HG02885 (cell line): Measurements from ENCODE around the gene SLC25A26.
A peak's percentile ranks its signal among the peaks of the same experiment; 100 is the strongest.

ENCODE experiments used
- ATAC-seq: cut with Tn5 transposase; IDR thresholded peaks from one replicate; pipeline ENCODE4 v1.9.1; 2021; ENCODE audit warnings: mild to moderate bottlenecking; ENCODE audit not compliant: unreplicated experiment, poor library complexity

SLC25A26 gene, protein sequence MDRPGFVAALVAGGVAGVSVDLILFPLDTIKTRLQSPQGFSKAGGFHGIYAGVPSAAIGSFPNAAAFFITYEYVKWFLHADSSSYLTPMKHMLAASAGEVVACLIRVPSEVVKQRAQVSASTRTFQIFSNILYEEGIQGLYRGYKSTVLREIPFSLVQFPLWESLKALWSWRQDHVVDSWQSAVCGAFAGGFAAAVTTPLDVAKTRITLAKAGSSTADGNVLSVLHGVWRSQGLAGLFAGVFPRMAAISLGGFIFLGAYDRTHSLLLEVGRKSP

DNA sequence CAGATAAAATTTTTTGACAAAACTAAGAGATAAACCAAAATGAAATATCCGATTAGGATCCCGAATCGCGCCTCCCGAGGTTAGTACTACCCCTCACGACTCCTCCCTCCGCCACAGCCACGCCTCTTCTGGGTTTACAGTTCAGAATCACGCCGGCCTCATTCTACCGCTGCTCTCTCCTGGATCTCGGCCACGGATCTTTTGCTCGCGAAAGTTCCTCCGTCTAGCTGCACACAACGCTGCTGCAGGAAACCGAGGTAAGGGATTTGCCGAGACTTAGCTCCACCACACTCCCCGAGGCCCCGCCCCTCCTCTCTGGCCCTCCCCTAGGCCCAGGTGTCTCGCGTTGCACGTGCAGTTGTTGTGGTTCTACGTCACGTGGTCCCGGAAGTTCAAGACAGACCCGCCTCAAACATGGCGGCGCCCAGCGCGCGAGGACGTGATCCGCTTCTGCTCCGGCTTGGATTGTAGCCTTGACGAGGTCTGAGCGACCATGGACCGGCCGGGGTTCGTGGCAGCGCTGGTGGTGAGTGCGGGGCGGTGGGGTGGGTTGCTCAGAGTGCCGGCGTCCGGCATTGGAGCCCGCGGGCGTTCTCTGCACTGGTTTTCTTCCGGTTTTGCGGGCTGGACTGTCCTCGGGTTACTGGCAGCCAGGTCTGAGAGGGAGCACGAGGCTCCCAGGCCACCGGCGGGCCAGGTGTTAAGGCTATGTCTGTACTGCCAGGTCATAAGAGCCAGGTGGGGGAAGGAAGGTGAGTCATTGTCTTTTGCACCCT, at the start of gene SLC25A26:
SLC25A26 (plus strand) TSS at position 400 of the 776 bp plus-strand sequence; CDS start at position 494, 94 bp downstream.
- ATAC-seq: peak; percentile 99

DNA sequence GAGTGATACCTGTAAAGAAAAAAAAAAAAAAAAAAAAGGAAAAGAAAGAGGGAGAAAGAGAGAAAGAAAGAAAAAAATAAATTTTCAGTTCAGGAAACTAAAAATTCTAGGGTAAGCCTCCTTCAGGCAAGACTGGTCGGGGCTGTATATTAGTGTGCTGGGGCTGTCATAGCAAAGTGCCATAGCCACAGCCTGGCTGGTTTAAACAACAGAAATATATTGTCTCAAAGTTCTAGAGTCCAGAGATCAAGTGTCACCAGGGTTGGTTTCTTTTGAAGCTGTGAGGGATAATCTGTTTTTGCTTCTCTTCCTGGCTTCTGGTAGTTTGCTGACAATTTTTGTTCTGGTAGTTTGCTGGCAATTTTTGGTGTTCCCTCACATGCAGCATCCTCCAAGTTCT, 48.4 kb upstream of the SLC25A26 start:
- ATAC-seq: no peak

DNA sequence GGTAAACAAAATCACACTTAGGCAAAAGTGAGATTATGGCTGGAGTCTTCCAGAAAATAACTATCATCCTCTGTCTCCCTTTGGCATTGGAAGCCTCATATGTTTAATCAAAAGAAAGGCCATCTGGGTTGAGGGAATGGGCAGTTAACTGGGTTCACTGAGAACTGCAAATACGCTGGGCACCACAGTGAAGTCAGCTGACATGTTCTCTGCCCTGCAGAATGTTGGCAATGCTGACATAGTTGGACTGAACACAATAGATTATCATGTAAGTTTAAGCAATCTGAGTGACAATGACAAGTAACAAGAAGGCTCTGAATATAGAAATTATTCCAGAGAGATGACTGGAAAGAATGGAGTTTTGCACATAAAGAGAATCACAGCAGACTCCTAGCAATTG, 43.8 kb upstream of the SLC25A26 start:
- ATAC-seq: no peak

DNA sequence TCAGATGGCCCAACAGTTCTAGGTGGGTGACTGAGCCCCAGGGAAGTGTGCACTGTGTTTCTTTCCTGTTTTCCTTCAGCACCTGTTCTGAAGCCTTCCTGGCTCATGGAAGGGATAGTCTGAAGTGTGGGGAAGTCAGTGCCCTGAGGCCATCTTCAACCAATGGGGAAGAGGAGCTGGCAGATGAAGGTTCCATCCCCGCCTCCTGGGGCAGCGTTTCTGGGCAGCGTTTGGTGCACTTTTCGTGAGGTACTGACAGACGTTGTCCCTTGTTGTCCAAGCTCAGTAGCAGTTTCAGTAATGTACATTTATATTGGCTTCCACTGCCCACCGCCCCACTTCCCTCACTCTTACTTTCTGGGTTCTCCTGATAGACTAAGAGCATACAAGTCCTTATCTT, 42.6 kb upstream of the SLC25A26 start:
- ATAC-seq: no peak

DNA sequence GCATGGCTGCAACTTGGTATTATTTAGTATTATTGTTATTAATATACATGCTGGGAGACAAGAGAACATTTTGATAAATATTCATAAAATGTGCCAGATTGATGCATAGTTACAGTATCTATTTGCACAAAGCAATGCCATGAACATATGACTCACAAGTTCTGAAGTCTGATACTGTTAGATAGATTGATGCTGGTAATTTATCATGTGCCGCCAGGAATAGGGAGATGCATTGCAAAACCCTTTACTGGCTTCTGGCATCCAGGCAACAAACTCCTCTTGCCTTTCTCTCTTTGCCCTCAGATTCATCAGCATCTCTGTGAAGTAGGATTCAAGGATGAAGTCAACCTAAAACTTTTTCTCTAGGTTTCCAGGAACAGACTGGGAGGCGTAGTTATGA, 41.0 kb upstream of the SLC25A26 start:
- ATAC-seq: no peak

DNA sequence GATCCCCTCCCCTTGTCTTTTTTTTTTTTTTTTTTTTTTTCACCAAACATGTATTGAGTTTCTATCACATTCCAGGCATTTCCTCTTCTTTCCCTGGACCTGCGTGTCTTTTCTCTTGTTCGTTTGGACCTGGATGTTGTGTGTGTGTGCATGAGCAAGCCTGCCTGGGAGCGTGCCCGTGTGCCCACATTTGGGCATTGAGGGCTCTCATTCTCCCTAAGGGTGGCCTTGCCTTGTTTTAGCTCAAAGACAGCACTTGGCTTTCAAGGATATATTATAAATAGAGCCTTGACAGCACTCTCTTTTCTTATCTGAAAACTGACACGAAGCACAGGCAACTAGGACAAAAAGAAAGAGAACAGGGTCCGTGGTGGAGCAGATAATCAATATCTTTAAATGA, 39.0 kb upstream of the SLC25A26 start:
- ATAC-seq: no peak

DNA sequence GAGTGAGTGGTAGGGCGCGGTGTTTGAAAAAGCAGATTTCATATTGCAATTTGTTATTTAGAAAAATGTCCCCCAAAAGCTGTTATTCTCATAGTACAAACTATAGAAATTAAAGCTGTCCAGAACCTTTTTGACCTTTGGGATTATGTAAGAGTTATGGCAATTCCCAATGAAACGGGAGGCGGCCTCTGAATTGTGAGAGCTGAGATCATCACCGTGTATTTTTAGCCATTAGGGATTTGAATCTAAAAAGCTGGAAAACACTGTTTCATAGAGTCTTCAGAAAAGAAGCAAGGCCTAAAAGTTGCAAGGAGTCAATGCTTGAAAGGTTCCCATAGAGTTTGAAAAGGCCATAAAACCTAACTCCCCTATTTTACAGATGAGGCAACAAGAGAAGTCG, 38.6 kb upstream of the SLC25A26 start:
- no peak for ATAC-seq

DNA sequence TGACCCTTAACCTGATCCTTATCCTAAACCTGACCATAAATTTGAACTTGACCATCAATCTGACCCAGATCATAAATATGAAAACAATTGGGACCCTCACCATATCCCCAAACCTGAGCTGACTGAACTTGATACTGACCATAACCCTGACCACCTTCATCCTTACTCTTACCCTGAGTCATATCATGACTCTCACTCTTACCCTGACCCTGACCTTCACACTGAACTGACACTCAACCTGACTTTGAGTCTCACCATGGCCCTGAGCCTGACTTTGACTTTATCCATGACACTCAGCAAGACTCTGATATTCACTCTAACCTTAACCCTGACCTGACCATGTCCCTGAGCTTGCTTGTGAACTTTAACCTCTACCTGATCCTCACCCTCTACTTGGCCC, 34.3 kb upstream of the SLC25A26 start:
- ATAC-seq: no peak

DNA sequence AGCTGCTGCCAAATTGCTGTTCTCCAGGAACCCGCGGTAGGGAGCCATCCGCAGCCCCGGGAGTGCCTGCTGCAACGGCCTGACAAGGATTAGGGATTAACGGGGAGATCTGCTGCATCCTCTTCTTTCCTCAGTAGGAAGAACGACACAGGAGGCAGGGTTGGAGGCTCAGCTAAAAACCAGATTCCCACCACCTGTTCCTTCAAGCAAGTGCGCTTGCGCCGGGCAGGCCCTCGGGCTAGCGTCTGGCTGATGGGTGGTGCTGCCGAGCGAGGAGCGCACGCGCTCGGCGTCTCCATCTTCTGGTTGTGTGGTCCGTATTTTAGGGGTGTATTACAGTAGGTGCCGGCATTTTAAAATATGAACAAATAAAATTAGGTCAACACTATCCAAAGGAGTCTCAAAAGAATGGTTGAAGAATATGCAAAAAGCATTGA, 25.4 kb upstream of the SLC25A26 start:
- peak; percentile 76 for ATAC-seq

DNA sequence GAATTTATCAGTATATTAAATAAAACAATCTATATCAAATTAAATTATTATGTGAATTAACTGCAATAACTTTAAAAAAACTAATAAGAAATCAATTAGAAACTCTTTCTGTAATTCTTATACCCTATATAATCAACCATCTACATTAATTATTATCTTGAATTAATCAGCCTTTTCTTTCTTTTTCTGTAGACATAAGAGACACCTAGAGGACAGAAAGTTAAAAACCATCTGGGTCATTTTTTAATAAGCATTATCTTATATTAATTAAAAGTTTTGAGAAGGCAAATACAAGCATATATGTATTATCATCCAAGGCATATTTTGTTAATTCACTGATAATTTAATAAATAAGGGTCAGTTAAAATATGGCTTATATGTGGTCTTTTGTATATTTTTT, 24.2 kb upstream of the SLC25A26 start:
- ATAC-seq: no peak

DNA sequence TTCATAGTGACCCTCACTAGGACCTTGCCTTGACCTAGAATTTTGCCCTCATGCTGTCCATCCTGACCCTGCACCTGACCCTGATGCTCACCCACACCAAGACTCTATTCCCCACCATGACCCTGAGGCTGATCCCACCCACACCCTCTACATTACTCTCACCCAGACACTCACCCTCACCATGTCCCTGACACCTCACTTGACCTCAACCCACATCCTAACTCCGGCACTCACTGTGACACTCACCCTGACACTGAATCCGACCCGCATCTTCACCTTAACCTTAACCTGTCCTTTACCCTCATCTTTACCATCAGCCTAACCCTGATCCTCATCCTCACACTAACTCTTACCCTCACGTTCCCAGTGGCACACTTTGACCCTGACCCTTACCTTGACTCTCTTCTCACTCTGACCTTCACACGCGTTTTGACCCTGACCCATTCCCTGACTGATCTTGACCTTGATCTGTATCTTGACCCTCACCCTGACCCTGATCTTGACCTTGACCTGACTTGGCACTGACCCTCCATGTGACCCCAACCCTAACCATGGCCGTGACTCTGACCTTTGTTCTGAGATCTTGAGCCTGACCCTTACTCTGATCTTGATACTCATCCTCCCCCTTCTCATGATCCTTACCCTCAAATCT, 22.2 kb upstream of the SLC25A26 start:
- ATAC-seq: no peak

DNA sequence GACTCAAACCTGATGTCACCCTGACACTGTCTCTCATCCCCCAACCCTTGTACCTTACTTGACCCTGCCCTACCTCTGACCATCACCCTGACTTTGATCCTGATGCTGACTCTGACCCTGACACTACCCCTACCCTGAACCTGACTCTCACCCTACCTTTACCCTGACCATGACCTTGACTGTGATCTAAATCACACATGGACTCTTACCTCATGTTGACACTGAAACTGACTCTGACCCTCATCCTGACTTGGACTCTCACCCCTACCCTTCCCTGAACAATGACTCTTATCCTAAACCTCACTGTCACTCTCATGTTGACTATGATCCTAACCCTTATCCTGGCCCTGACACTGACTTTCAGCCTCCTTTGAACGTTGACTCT, 21.7 kb upstream of the SLC25A26 start:
- ATAC-seq: no peak

DNA sequence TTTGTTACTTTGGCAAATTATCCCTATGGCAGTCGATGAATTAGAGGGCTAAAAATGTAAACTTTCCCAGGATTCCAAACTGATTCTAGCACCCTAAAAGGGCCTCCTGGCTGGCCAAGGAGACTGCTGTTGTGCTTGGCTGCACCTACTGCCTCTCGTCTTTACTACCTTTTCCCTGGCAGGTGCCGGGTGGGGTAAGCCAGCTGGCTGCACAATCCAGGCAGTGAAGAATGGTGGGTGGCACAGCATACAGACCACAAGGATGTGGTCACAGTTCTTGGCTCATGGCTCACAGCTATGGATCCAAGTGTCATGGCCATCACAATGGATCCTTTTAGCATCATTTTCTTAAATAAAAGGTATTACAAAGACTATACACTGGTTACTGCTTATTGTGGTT, 20.7 kb upstream of the SLC25A26 start:
- no peak for ATAC-seq

DNA sequence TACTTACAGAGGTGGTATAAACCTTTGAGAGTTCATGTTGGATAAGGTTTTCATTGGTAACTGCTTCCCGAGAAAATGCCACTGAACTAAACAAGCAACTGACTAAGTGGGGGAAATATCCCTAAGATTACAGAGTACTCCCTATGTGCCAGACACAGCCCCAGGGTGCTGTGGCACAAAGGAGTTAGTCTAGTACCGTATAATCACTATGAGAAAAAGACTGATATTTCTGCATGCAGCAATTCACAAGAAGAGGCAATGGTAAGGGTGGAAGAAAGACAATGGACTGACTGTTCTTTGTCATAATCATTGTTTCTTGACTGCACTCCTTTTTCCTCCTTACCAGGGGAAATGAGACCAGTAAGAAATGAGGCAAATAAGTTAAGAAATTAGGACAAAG, 20.0 kb upstream of the SLC25A26 start:
- ATAC-seq: no peak

DNA sequence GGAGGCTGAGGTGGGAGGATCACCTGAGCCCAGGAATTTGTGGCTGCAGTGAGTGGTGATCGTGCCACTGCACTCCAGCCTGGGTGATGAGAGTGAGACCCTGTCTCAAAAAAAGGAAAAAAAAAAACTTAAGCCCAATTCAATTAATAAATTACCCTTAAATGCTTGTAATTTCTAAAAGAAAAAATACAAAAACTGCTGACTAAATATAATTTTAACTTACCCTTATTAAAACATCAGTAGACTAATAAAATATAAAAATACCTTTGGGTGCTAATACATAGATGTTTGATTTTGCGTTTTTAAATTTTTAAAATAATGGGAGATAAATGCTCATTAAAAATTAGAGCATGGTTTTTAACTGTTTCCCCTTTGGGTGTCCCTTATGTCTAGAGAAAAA, 17.5 kb upstream of the SLC25A26 start:
- no peak for ATAC-seq

DNA sequence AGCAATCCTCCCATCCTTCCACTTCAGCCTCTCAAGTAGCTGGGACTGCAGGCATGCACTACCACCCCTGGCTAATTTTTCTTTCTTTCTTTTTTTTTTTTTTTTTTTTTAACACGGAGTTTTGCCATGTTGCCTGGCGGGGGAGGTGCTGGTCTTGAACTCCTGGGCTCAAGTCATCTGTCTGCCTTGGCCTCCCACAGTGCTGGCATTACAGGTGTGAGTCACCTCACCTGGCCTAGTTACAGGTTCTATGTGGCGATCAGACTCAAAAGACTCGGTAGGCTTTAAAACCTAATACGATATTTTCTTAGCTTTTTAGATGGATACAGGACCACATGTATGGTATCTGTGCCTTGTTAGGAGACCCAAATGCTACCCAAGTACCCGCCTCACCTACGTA, 14.0 kb upstream of the SLC25A26 start:
- no peak for ATAC-seq

DNA sequence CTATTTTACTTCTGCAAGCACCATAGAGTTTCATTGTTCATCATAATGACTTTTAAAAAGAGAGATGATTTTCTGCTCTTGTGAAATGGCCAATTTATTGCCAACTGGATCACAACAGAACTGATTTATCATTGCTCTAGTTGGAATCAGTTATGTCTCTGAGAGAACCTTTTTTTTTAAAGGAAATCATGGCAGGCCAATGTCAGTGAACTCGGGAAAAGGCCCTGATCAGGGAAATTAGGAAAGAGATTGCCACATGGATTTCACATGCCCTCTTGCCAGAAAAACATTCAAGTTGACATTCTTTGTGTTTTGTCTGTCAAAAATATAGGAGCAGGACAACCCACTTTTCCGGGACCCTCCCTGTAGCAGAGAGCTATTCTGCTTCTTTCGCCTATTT, 12.6 kb upstream of the SLC25A26 start:
- ATAC-seq: no peak

DNA sequence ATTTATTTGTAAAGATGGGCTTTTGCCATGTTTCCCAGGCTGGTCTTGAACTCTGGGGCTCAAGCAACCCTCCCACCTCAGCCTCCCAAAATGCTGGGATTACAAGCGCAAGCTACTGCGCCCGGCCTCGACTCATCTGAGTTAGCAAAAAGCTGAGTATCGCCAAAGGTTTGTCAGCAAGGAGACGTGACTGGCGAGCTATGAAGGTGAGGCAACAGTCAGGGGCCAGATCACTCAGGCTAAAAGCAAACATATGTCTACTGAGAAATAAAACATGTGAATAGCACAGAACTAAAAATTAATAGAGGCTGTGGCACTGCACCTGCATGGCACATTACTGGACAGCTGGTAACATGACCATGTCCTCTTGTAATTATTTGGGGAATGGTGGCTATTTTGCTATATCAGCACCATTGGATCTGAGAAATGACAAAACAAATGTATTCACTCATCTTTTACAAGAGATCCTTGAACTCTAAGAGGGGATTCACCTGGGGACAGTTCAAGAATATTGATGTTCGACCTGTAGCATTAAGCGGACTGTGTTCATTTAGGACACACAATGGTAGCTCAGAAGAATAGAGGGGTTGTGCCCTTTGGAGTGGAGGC, 10.0 kb upstream of the SLC25A26 start:
- no peak for ATAC-seq

DNA sequence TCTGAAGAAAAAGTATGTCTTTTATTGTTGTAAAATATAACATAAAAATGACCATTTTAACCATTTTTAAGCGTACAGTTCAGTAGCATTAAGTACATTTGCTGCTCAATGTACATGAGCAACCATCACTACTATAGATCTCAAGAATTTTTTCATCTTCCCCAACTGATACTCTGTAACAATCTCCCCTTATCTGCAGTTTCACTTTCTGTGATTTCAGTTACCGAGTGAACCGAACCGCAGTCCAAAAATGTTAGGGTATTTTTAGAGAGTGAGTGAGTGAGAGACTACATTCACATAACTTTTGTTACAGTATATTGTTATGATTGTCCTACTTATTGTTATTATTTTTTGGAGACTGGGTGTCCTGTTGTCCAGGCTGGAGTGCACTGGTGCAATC, 9.0 kb upstream of the SLC25A26 start:
- ATAC-seq: peak; percentile 90

DNA sequence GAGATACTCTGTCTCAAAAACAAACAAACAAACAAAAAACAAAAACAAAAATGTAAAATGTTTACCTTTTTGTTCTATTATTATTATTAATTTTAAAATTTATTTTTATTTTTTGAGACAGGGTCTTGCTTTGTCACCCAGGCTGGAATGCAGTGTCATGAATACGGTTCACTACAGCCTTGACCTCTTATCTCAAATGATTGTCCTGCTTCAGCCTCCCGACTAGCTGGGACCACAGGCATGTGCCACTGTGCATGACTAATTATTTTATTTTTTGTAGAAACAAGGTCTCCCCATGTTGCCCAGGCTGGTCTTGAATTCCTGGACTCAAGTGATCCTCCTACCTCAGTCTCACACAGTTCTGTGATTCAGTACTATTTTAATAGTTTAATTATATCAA, 5.7 kb upstream of the SLC25A26 start:
- no peak for ATAC-seq

DNA sequence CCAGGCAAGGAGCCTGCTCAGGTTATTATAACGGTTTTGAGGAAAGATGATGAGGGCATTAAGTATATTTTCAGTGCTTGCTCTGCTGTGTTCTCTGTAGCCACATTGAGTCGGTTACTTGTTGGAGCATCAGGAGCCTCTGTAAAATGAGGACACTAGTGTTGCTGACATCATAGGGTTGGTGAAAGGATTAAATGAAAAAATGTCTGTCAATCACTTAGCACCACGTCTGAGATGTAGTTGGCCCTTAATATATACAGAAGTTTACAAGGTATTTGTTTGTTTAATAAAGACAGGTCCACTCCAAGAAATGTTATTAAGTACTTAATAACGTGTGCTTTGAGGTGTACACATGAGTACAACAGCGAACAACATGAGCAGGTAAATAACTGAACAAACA, 735 bp upstream of the SLC25A26 start:
- no peak for ATAC-seq
